GM08714 (cell line): Measurements from ENCODE around the gene BCAR1.
A peak's percentile ranks its signal among the peaks of the same experiment; 100 is the strongest.
"Not testable (repeated sequence)": the region's sequence is repeated elsewhere in the genome, so short reads cannot be mapped to it uniquely, and the experiment has no call there.

ENCODE experiments used
- H3K4me3 ChIP-seq: fragments of 200-500 bp; sonication (Bioruptor generic); 2 replicates; pipeline ENCODE4 v1.5.1; 2014; ENCODE audit warnings: mild to moderate bottlenecking, low read length, inconsistent platforms
- ZNF274 ChIP-seq: IDR thresholded peaks from 2 replicates; pipeline ENCODE4 v1.6.1; 2012; ENCODE audit warnings: mild to moderate bottlenecking, low read depth, low read length

Gene BCAR1

GRCh38 chr16:75281826-75282225 is 30.4 kb upstream of the BCAR1 start:
- no peak overlapping the region for H3K4me3 ChIP-seq
- TF ChIP-seq ZNF274, result no peak

- H3K4me3 ChIP-seq, result not testable (repeated sequence)
These were observed 29.6 kb upstream of the BCAR1 start for GRCh38 chr16:75281009-75281408.

- no peak for TF ChIP-seq ZNF274
- H3K4me3 ChIP-seq, result no peak overlapping the region
These were observed 28.9 kb upstream of the BCAR1 start for GRCh38 chr16:75280331-75280804.

DNA sequence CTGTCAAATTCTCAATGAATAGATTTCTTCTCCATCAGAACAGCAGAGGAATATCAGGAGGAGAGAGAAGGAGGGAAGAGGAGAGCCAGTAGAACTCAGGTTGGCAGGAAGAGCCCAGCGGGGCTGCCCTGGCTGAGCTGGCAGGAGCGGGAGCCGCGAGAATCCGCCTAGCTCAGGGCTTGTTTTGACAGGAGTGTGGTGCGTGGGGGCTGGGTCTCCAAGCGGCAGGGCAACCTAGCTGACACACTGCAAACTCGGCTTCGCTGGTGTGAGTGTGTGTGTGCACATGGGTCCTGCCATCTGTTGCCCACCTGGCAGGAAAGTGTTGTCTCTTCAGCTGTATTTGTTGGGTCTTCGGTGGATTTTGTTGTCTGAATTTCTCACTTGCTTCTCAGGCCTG is 27.9 kb upstream of the BCAR1 start:
- H3K4me3 ChIP-seq, result no peak overlapping the region
- TF ChIP-seq ZNF274, result no peak

DNA sequence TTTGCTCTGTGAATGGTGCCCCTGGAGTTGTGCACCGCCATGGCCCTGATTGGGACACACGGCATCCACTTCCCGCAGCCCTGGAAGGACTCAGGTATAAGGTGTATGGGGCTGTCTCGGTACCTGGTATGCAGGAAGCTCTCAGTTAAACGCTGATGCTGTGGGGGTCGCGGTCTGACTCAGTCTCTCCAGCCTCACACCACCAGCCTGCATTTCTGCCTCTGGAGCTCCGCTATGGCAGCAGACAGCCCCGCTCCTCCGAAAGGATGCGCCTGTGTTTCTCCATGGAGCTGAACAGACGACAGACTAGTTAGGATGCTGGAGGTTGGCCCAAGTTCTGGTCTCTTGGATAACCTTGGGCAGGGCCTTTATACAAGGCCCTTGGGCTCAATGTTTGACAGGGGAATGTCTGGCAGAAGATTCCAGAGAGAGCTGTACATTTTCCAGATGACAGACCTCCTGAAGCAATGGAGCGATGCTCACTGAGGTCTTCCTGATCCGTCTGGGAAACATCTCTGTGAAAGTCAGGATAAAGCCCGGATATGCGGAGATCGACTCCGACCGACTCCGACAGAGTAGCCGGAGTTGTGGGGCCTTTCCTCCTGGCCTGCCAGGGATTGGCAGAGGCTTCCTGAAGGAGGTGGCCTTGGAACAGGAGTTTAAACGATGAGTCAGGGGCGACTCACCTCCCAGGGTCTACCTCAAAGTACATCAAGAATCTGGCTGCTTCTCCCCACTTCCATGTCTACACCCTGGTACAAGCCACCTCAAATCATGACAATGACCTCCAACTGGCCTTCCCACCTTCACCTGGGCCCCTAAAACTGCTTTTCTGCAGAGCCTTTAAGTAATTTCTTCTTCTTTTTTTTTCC is 21.9 kb upstream of the BCAR1 start:
- no peak for TF ChIP-seq ZNF274
- no peak overlapping the region for H3K4me3 ChIP-seq

DNA sequence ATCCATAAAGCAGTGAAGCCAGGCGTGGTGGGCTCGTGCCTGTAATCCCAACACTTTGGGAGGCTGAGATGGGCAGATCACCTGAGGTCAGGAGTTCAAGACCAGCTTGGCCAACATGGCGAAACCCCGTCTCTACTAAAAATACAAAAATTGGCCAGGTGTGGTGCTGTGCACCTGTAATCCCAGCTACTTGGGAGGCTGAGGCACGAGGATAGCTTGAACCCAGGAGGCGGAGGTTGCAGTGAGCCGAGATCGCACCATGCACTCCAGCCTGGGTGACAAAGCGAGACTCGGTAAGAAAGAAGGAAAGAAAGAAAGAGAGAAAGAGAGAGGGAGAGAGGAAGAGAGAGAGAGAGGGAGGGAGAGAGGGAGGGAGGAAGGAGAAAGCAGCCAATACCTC is 21.2 kb upstream of the BCAR1 start:
- not testable (repeated sequence) for H3K4me3 ChIP-seq

GRCh38 chr16:75272097-75272551 is 20.7 kb upstream of the BCAR1 start:
- no peak for TF ChIP-seq ZNF274
- H3K4me3 ChIP-seq, result no peak overlapping the region

DNA sequence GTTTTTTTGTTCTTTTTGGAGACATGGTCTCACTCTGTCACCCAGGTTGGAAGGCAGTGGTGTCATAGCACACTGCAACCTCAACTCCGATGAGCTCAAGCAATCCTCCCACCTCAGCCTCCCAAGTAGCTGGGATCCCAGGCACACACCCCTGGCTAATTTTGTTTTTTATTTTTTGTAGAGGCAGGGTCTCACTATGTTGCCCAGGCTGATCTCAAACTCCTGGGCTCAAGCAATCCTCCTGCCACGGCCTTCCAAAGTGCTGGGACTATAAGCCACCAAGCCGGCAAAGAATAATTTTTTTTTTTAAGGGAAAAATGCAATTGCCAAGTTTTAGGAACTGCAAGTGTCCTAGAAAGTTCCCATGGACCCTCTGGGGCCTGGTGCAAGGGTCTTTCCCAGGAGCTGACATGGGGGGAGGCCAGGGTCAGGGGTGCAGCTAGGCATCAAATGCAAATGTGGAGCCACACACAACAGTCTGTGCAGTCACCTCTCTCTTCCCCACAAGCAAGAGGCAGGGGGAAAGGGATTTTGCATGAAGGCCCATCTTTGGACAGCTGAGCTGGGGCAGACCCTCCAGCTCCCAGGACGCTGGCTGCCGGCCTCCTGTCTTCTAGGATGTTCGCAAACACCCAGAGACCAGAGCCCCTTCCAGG is 20.1 kb upstream of the BCAR1 start:
- no peak for TF ChIP-seq ZNF274
- no peak overlapping the region for H3K4me3 ChIP-seq

DNA sequence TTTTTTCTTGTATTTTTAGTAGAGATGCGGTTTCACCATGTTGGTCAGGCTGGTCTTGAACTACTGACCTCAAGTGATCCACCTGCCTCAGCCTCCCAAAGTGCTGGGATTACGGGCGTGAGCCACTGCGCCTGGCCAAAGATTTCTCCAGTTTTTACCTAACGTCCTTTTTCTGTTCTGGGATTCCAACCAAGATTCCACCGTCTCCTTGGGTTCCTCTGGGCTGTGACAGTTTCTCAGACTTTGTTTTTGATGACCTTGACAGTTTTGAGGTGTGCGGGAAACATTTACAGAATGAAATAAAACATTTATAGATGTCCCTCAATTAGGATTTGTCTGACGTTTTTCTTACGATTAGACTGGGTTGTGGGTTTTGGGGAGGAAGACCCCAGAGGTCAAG is 17.9 kb upstream of the BCAR1 start:
- not testable (repeated sequence) for H3K4me3 ChIP-seq

GRCh38 chr16:75267631-75268264 is 16.3 kb upstream of the BCAR1 start:
- no peak for TF ChIP-seq ZNF274
- H3K4me3 ChIP-seq, result no peak overlapping the region

DNA sequence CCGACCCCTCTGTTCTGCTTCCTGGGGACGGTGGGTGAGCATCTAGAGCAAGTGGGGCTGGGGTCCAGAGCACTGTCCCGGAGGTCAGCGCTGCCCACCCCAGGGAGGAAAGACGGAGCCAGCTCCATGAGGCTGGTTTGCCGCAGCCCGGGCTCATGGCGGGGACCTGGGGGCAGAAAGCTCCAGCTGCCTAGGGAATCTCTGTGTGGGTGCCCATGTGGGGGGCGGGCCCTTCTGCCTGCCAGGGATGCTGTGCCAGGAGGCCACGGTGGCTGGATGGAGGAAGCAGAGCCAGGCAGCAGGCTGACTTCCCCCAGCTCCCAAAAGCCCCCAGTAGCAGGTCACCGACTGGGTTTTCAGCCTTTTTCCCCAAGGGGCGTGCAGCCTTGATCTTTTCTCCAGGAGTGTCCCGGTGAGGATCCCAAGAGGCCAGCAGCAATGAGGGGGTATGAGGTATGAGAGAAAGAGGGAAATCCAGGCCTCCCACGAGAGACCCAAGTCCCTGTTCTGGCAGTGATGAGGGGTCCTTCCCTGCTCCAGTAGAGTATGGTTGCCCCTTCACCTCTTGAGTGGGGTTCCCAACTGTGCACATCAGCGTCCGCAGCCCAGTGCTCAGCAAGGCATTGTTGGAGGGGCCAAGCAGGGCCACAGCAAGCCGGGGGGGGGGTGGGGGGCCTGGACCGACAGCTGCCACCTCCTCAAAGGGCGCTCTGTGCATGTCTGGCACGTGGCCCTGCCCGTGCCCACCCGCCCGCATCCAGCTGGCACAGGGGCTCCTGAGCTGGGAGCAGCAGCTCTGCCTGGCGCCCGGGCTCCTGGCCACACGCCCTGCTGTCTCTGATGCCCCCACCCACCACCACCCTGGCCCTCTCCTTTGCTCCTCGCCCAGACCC is 15.6 kb upstream of the BCAR1 start:
- TF ChIP-seq ZNF274, result no peak
- H3K4me3 ChIP-seq, result no peak overlapping the region

DNA sequence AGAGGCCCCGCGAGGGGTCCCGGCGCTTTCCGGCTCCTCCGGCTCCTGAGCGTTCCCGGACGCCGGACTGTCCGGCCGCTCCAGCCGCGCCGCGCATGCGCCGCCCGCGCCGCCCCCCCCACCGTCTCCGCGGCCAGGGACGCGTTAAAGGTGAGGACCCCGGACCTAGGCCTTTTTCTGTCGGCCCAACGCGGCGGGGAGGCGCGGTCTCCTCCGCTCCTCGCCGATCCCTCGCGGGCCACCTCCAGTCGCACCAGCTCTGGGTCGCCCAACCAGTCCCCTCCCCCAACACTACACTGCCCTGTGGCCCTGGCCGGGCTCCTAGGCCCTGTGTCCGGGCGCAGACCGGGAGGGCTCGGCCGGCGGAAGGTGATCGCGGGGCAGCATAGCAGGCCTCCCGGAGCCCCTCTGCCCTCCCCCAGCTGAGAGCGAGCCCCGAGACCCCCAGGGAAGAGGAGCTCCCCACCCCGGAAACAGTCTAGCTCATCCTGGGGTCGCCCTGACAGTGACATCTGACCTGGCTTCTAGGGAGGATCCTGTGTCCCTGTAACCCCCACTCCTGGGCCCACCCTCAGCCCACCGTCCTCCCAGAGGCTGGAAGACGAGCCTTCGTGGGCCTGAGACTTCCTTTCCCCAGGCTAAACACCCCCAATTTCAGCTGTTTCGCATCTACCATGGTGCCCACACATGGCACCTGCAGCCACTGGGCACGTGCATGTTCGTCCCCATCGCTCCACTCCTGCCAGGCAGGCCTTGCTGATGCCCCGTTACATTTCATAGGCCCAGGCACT is 14.7 kb upstream of the BCAR1 start:
- no peak for TF ChIP-seq ZNF274
- H3K4me3 ChIP-seq, result peak overlapping the region; percentile 74
